Measurements from ENCODE around the gene LAD1. TPM values are rescaled to one million over a fixed set of nuclear protein-coding genes. Genes with fewer than 3 reads are reported as not detected.

The LAD1 gene
- total and polyA plus RNA-seq, 4 donors, result 0.17 to 0.50 (median 0.35) TPM

DNA sequence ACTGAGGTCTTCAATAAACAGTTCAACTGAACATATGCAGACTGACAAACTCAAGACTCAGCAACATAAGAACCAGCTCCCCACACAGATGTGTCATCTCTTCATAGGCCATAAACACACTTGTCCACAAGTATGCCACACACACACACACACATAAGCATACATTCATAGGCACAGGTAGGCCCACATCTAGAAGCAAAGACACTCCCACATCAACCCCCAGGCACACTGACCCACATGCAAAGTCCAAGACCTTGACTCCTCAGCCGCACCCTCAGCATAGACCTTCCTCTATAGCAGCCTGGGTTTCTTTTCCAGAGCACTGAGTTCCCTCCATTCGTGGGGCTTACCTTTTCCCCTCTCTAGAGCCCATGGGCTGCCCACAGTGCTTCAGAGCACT, 1.4 kb downstream of the LAD1 start:
- no peaks in the 10 kb centered on the region for H3K9me3 ChIP-seq (ENCODE audit: control insufficient read depth, insufficient read depth, low read length)
- H3K4me1 ChIP-seq (ENCODE audit: control insufficient read depth, insufficient read depth, low read length), result peaks cover 24% of the 10 kb centered on the region
- peaks cover 45% of the 10 kb centered on the region for H3K27me3 ChIP-seq (ENCODE audit: control insufficient read depth, insufficient read depth, low read length)
- DNase-seq (ENCODE audit: low read depth in 4 of 6, low spot score in 6 of 6), result no peak
- no peaks in the 10 kb centered on the region for H3K36me3 ChIP-seq (ENCODE audit: control insufficient read depth, insufficient read depth, low read length)
- no peak overlapping the region for H3K27ac ChIP-seq (ENCODE audit: low read depth, low read length)
- no peak overlapping the region for H3K4me3 ChIP-seq (ENCODE audit: low read depth, low read length)
- WGBS (ENCODE audit: insufficient coverage), result 100% methylated on average over 1 of the region's 2 CpGs

DNA sequence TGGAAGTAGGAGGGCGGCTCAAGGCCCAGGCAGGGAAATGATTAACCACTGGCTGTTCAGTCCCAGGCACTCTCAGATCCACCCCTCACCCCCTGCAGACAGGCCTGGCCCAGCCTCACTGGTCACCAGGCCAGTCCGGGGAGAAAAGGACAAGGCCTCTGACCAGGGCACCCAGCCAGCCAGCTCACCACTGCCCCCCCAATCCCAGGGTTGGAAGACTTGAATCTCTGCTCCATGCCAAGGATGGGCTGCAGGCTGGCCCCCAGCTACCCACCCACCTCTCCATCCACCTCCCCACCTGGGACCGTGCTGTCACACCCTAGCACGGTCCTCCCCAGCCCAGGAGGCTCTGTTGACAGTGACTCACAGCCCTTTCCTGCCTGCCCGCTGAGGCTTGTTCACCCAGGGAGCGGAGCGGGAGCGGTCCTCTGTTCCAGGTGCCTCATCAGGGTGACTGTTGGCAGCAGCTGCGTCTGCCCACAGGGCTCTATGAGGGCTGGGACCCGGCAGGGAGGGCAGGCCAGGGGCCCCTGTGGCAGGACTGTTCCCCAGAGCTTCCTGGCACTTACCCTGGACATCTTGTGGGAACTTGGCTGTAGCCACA, 2.2 kb downstream of the LAD1 start:
- 86% methylated on average over 8 of the region's 10 CpGs for WGBS (ENCODE audit: insufficient coverage)
- no peak for DNase-seq (ENCODE audit: low read depth in 4 of 6, low spot score in 6 of 6)
- Histone ChIP-seq H3K4me1 (ENCODE audit: control insufficient read depth, insufficient read depth, low read length) (peaks cover 24% of the 10 kb centered on the region), H3K27ac (ENCODE audit: low read depth, low read length) (no peak overlapping the region), H3K9me3 (ENCODE audit: control insufficient read depth, insufficient read depth, low read length) (no peaks in the 10 kb centered on the region), H3K36me3 (ENCODE audit: control insufficient read depth, insufficient read depth, low read length) (no peaks in the 10 kb centered on the region), H3K4me3 (ENCODE audit: low read depth, low read length) (no peak overlapping the region), H3K27me3 (ENCODE audit: control insufficient read depth, insufficient read depth, low read length) (peaks cover 42% of the 10 kb centered on the region)

DNA sequence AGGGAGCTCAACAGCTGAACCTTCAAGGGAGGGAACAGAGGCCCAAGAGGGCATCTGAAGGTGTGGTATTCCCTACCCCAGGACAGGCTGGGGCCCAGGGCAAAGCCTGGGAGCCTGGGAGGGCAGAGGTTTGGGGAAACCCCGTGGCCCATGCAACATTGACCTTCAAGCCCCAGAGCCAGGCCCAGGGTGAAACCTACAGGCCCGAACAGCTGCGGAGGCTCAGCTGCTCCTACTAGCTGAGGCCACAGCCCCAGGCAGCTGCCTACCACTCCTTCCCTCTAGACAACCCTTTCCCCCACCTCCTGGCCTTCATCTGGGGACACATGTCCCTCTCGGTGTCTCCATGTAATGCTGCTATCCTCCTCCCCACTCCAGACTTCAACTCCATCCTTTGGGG, 3.2 kb downstream of the LAD1 start:
- no peak overlapping the region for H3K4me3 ChIP-seq (ENCODE audit: low read depth, low read length)
- no peaks in the 10 kb centered on the region for H3K36me3 ChIP-seq (ENCODE audit: control insufficient read depth, insufficient read depth, low read length)
- 77% methylated on average over 3 of the region's 4 CpGs for WGBS (ENCODE audit: insufficient coverage)
- H3K9me3 ChIP-seq (ENCODE audit: control insufficient read depth, insufficient read depth, low read length), result no peaks in the 10 kb centered on the region
- peaks cover 33% of the 10 kb centered on the region for H3K27me3 ChIP-seq (ENCODE audit: control insufficient read depth, insufficient read depth, low read length)
- H3K27ac ChIP-seq (ENCODE audit: low read depth, low read length), result no peak overlapping the region
- peaks cover 24% of the 10 kb centered on the region for H3K4me1 ChIP-seq (ENCODE audit: control insufficient read depth, insufficient read depth, low read length)
- DNase-seq (ENCODE audit: low read depth in 4 of 6, low spot score in 6 of 6), result no peak

DNA sequence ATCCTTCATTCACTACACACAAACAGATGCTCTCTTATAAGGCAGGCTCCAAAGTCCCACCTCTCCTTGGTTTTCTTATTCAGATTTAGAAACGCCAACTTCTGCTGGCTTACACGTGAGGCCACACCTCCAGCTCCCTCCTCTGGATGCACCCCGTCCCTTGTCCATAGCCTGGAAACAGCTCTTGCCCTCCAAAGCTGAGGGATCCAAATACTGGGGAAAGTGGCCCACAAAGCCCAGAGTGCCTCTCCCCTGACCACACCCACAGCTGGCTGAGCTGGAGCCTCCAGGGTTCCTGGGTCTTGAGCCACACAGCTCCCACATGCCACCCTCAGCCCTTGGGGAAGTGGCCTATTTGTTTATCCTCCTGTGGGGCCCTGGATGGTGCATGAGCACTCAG, 4.5 kb downstream of the LAD1 start:
- no peaks in the 10 kb centered on the region for H3K9me3 ChIP-seq (ENCODE audit: control insufficient read depth, insufficient read depth, low read length)
- no peak overlapping the region for H3K27ac ChIP-seq (ENCODE audit: low read depth, low read length)
- WGBS (ENCODE audit: insufficient coverage), result 39% methylated on average over 3 of the region's 3 CpGs
- H3K4me3 ChIP-seq (ENCODE audit: low read depth, low read length), result no peak overlapping the region
- DNase-seq (ENCODE audit: low read depth in 4 of 6, low spot score in 6 of 6), result no peak
- peaks cover 17% of the 10 kb centered on the region for H3K4me1 ChIP-seq (ENCODE audit: control insufficient read depth, insufficient read depth, low read length)
- no peaks in the 10 kb centered on the region for H3K36me3 ChIP-seq (ENCODE audit: control insufficient read depth, insufficient read depth, low read length)
- peaks cover 20% of the 10 kb centered on the region for H3K27me3 ChIP-seq (ENCODE audit: control insufficient read depth, insufficient read depth, low read length)

DNA sequence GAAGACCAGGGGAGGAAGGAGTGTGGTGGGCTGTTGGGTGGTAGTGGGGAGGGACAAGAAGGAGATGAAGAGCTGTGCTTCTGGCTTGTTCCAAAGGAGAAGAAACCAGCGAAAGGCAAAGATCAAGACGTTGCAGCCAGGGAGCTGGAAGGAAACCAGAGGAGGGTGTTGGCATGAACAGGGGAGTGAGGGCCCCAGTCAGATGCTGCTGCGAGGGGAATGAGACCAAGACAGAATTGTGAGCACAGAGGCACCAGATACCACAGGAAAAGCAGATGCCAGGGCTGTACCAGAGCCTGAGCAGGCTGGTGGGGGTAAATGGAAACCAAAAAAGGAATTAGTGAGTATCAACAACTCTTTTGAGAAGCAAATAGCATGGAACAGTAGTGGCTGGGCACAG, 6.0 kb downstream of the LAD1 start:
- Histone ChIP-seq H3K36me3 (ENCODE audit: control insufficient read depth, insufficient read depth, low read length) (no peaks in the 10 kb centered on the region), H3K4me1 (ENCODE audit: control insufficient read depth, insufficient read depth, low read length) (peaks cover 7% of the 10 kb centered on the region), H3K9me3 (ENCODE audit: control insufficient read depth, insufficient read depth, low read length) (no peaks in the 10 kb centered on the region), H3K27me3 (ENCODE audit: control insufficient read depth, insufficient read depth, low read length) (peaks cover 5% of the 10 kb centered on the region), H3K4me3 (ENCODE audit: low read depth, low read length) (no peak overlapping the region), H3K27ac (ENCODE audit: low read depth, low read length) (no peak overlapping the region)
- no peak for DNase-seq (ENCODE audit: low read depth in 4 of 6, low spot score in 6 of 6)
- WGBS (ENCODE audit: insufficient coverage), result 78% methylated on average over 3 of the region's 3 CpGs

DNA sequence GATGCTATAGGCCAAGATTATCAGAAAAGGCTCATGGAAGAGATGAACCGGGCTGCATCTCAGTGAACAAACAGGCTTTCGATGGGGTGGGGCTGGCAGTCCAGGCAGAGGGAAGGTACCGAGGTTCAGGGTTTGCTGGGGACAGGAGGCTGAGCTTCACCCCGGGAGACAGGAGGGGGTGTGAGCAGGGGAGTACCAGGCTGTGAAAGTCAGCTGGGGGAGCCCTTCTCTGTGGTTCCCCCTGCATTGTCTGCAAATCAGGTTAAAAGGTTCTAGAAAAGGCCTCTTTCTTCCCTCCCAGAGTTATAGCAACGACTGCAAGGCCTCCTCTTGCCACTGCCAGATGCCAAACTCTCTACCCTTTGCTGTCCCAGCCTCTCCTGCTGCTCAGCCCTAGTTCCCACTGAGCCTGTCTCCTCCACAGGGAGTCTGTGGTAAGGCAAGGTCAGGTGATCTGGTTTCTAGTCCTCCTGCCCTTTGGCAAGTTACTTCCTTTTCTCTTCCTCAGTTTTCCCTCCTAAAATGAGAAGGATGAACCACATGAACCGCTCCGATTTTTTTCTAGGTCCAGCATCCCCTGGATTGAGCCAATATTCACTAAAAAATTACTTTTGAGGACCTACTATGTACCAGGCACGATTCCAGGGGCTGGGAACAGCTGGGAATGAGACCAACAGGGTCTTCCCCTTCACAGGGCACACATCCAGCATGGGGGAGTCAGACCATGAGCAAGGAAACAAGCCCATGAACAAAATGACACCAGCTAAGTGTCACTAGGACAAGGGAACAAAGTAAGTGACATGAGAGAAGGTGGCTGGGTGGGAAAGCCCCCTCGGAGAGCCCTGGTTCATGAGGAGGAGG, 7.2 kb downstream of the LAD1 start:
- no peaks in the 10 kb centered on the region for H3K9me3 ChIP-seq (ENCODE audit: control insufficient read depth, insufficient read depth, low read length)
- no peak for DNase-seq (ENCODE audit: low read depth in 4 of 6, low spot score in 6 of 6)
- peaks cover 4% of the 10 kb centered on the region for H3K4me1 ChIP-seq (ENCODE audit: control insufficient read depth, insufficient read depth, low read length)
- H3K36me3 ChIP-seq (ENCODE audit: control insufficient read depth, insufficient read depth, low read length), result no peaks in the 10 kb centered on the region
- peaks cover 2% of the 10 kb centered on the region for H3K27me3 ChIP-seq (ENCODE audit: control insufficient read depth, insufficient read depth, low read length)
- H3K4me3 ChIP-seq (ENCODE audit: low read depth, low read length), result no peak overlapping the region
- WGBS (ENCODE audit: insufficient coverage), result 81% methylated on average over 8 of the region's 9 CpGs
- no peak overlapping the region for H3K27ac ChIP-seq (ENCODE audit: low read depth, low read length)

DNA sequence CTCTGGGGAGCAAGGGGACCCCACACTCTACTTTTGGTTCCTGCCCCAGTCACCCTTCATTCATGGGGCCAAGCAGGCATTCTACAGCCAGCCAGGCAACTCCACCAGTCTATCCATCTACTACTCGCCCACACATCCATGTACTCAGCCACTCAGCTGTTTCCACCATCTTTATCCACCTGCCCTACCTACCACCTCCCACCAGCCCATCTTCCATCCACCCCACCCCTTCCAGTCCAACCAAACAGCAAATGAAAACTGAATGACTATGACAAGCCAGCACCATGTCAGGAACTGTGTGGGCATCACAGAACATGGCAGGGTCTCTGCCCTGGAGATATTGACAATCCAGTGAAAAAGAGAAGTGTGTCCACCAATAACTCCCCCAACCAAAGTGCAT, 7.9 kb downstream of the LAD1 start:
- Histone ChIP-seq H3K4me1 (ENCODE audit: control insufficient read depth, insufficient read depth, low read length) (no peaks in the 10 kb centered on the region), H3K4me3 (ENCODE audit: low read depth, low read length) (no peak overlapping the region), H3K27me3 (ENCODE audit: control insufficient read depth, insufficient read depth, low read length) (peaks cover 2% of the 10 kb centered on the region), H3K36me3 (ENCODE audit: control insufficient read depth, insufficient read depth, low read length) (no peaks in the 10 kb centered on the region), H3K9me3 (ENCODE audit: control insufficient read depth, insufficient read depth, low read length) (no peaks in the 10 kb centered on the region), H3K27ac (ENCODE audit: low read depth, low read length) (no peak overlapping the region)
- no peak for DNase-seq (ENCODE audit: low read depth in 4 of 6, low spot score in 6 of 6)
- WGBS (ENCODE audit: insufficient coverage), result 86% methylated on average over 1 of the region's 1 CpG

DNA sequence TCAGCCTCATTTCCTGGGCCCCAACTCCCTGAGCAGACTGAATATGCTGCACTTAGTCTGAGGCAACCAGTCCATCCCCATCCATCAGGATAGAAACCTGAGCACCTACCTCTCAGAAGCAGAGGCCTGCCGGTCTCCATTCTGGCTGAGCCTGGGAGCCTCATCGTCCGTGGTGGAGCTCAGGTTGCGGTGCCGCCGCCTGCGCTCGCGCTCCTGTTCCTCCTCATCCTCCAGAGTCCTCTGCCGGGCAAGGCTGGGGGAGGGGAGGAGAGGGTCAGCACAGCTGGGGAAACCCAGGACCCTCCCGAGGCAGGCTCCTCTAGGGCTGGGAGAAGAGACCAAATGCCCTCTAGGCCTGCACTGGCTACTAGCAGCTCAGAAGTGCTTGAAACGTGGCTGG, 10.1 kb downstream of the LAD1 start:
- DNase-seq (ENCODE audit: low read depth in 4 of 6, low spot score in 6 of 6), result no peak

DNA sequence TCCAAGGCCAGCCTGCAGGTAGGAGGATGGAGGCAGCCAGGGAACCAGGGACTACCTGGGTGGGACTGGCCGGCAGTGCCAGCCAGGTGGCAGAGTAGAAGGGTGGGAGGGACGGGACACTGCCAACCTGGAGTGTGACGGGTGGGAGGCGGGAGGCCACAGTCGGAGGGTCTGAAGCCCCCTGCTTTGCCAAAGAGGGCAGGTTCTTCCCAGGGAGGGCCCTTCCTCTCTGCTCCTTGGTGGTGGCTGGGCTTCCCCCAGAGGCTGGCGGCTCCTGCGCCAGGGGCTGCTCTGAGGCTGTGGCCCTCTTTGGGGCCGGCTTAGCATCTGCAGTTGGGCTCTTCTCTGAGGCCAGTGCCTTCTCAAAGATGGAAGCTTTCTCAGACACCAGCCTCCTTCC, 12.9 kb downstream of the LAD1 start:
- Histone ChIP-seq H3K4me1 (ENCODE audit: control insufficient read depth, insufficient read depth, low read length) (no peaks in the 10 kb centered on the region), H3K27me3 (ENCODE audit: control insufficient read depth, insufficient read depth, low read length) (peaks cover 3% of the 10 kb centered on the region), H3K27ac (ENCODE audit: low read depth, low read length) (no peak overlapping the region), H3K36me3 (ENCODE audit: control insufficient read depth, insufficient read depth, low read length) (no peaks in the 10 kb centered on the region), H3K9me3 (ENCODE audit: control insufficient read depth, insufficient read depth, low read length) (no peaks in the 10 kb centered on the region), H3K4me3 (ENCODE audit: low read depth, low read length) (no peak overlapping the region)
- 91% methylated on average over 8 of the region's 8 CpGs for WGBS (ENCODE audit: insufficient coverage)
- DNase-seq (ENCODE audit: low read depth in 4 of 6, low spot score in 6 of 6), result no peak

More for the DNA sequence above, 10.1 kb downstream of the LAD1 start:
- Histone ChIP-seq H3K27ac (ENCODE audit: low read depth, low read length) (no peak overlapping the region), H3K36me3 (ENCODE audit: control insufficient read depth, insufficient read depth, low read length) (no peaks in the 10 kb centered on the region), H3K9me3 (ENCODE audit: control insufficient read depth, insufficient read depth, low read length) (no peaks in the 10 kb centered on the region), H3K4me1 (ENCODE audit: control insufficient read depth, insufficient read depth, low read length) (no peaks in the 10 kb centered on the region), H3K4me3 (ENCODE audit: low read depth, low read length) (no peak overlapping the region), H3K27me3 (ENCODE audit: control insufficient read depth, insufficient read depth, low read length) (peaks cover 3% of the 10 kb centered on the region)
- WGBS (ENCODE audit: insufficient coverage), result 77% methylated on average over 10 of the region's 12 CpGs
